Caki2 (cell line): ENCODE results near the gene GCNT3. TPM values are rescaled to one million over a fixed set of nuclear protein-coding genes. Genes with fewer than 3 reads are reported as not detected.

Source experiments
- DNase-seq: peaks from one replicate; pipeline ENCODE4 v3.0.0-alpha.2; 2015; ENCODE audit warnings: low read depth
- in situ Hi-C: cut with HindIII; loops from 2 replicates; pipeline ENCODE4 v1.10.0; 2016; ENCODE audit warnings: low sequenced_read_pairs, low pct_unique_long_range_greater_than_20kb, mixed read lengths
- total RNA-seq: library from RNA; depleted of rRNA; stranded (reverse); fragments of >200 nt; shearing (Covaris generic); gene quantifications from 2 replicates; pipeline ENCODE4 v1.2.3, GENCODE V29; 2014; ENCODE audit warnings: low replicate concordance; rRNA removed

Gene GCNT3, protein sequence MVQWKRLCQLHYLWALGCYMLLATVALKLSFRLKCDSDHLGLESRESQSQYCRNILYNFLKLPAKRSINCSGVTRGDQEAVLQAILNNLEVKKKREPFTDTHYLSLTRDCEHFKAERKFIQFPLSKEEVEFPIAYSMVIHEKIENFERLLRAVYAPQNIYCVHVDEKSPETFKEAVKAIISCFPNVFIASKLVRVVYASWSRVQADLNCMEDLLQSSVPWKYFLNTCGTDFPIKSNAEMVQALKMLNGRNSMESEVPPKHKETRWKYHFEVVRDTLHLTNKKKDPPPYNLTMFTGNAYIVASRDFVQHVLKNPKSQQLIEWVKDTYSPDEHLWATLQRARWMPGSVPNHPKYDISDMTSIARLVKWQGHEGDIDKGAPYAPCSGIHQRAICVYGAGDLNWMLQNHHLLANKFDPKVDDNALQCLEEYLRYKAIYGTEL
- total RNA-seq = 0.64 and 5.9 TPM in 2 replicates

DNA sequence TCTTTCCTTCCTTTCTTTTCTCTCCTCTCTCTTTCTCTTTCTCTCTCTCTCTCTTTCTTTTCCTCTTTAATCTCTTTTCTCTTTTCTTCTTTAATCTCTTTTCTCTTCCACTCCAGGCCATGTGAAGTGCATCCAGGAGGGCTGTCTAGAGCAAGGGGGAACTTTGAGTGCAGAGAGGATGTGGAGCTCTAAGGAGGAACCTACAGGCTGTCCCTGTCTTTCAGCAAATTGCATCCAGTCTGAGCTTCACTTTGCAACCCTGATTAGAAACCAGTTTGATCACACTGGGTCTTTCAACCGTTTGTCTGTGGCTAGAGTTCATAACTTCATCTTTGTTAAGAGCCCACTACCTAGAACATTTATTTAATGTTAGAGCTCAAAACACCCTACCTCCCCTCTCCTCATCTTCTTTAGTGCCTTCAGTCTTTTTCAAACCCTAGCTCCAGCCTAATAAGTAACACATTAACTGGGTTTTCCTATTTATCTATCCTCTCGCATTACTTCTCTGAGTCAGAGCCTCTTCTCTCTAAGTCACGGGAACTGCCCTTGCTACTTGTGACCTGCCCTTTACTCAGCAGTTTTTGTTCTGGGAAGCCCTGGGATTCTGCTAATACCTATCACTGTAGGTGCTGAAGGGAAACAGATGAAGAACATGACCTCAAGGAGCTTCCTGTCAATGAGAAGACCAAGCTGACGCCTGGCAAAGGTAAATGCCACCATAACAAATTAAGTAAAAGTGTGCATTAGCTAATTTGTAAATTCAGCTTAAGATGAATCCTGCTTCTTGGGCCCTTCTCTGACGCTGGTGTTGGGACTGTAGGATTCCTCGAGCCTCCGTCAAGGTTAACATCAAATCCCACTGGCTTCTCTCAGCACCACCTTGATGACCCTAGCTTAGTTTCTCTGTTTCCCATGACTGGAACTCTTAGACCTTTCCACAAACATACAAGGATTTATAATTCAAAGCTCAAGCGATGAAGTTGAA is at the start of gene GCNT3:
GCNT3 (plus strand) TSS at position 508 of the 985 bp plus-strand sequence. CDS start 6,456 bp downstream, outside the sequence.
- in situ Hi-C loops = no loop called here
- peak; percentile 83 for DNase-seq

DNA sequence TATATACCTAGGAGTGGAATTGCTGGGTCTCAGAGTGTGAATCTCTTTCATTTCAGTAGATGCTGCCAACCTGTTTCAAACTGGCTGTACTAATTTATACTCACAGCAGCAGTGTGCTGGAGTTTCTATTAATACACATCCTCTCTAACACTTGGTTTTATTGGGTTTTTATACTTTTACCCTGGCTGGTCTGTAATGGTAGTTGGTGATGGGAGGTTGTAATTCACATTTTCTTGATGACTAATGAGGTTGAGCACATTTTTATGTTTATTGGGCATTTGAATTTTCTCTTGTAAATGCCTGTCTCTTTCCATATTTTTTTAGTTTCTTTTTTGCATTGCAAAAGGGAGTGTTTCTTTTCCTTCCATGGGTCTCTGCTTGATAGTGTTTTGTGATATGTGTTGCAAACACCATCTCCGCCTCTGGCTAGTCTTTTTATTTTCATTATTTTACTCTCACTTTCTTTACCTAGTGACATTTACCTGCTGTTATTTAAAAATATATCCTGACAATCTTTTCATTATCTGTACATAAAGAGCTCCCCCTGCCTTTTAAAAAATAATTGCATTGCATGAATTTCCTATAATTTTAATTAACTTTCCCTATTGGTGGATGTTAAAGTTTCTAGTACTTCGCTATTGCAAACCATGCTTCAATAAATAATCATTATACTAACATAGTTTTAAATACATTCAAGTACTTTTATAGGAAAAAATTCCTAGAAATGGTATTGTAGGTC is 49.0 kb upstream of the GCNT3 start:
- DNase-seq = no peak
- in situ Hi-C loops = no loop called here

DNA sequence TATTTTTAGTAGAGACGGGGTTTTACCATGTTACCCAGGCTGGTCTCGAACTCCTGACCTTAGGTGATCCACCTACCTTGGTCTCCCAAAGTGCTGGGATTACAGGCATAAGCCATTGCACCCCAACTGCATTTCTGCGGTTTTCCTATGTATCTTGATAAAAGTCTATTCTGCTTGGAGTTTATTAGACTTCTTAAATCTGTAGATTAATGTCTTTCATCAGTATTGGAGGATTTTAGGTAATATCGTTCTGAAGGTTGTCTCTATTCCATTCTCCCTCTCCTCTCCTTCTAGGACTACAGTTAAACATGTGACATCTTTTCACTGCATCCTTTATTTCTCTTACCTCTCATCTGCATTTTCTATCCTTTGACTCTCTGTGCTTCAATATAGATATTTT is 46.3 kb upstream of the GCNT3 start:
- DNase-seq = no peak
- in situ Hi-C loops = no loop called here

DNA sequence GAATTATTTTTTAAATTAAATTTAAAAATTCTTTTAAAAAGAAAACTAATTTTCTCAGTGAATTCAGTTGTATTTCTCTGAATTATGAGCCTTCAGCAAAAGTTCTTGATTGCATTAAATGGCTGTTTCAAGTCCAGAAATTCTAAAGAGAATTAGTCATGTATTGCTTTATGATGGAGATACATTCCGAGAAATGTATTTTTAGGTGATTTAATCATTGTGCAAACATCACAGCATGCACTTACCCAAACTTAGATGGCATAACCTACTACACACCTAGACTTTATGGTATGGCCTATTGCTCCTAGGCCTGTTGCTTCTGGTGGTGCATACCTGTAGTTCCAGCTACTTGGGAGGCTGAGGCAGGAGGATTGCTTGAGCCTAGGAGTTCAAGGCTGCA is 44.3 kb upstream of the GCNT3 start:
- in situ Hi-C loops = no loop called here
- DNase-seq = no peak

DNA sequence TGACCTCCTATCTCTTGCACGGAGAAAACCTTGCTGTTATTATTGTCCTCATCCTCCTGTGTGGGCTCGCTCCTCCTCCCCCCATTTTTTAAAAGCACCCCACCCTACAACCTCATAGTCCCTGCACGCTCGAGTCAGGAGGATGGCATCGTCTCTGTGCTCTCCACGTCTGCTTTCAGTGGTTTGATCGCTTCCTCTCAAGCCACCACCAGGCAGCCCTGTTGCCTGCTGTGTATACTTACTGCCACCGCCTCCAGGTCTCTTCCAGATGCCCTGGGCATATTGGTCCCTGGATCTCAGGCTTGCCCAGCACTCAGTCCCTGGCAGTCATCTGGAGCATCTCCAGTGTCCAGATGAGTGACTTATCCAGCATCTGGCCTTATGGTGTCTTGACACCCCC is 42.1 kb upstream of the GCNT3 start:
- in situ Hi-C loops = no loop called here
- no peak for DNase-seq

DNA sequence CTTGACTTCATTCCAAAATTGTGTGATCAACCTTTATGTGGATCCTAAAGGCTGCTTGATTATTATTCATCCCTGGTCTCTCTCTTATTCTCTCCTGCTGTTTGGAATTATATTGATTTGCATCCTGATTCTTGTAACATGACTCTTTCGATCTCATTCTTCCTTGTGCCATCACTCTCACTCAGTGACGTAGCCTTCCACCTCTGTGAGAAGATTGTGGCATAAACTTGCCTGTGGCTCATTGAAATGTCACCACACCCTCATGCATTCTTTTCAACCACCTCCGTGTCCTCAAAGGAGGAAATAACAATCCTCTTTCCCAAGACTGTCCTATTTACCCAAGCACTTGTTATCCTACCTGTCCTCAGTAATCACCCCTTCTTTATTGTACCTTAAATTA is 41.3 kb upstream of the GCNT3 start:
- DNase-seq = peak; percentile 70
- in situ Hi-C loops = no loop called here

DNA sequence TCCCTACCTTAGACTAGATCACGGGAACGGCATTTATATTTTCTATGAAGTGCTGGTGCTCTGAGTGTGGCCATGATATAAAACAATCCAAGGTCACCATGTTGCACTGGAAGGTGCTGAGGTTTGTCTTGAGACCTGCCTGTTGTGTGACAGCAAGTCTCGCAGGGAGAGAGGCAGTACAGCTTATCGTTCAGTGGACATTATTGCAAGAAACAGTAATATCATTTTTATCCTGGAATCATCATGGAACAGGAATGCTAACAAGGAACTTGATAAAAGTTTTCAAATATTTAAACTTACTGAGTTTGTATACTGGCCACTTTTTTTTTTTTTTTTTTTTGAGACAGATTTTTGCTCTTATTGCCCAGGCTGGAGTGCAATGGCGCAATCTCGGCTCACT is 40.0 kb upstream of the GCNT3 start:
- no peak for DNase-seq
- in situ Hi-C loops = no loop called here

DNA sequence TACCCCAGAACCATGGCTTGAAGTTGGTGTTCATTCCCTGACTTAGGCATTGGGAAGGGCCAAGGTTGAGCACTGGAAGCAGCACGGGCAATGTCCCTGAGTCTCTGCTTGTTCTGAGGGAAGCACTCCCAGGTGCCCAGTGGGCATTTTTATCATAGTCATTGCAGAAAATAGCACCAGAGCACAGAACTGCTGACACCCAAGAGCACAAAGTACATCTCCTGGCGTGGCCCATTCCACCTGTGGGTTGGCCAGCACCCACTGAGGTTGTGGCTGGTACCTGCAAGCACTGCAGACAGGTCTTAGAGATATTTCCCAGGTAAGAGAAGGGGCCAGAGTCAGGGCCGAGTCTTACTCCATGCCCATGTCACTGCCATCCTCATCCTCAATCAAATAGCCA is 28.5 kb upstream of the GCNT3 start:
- in situ Hi-C loops = no loop called here

DNA sequence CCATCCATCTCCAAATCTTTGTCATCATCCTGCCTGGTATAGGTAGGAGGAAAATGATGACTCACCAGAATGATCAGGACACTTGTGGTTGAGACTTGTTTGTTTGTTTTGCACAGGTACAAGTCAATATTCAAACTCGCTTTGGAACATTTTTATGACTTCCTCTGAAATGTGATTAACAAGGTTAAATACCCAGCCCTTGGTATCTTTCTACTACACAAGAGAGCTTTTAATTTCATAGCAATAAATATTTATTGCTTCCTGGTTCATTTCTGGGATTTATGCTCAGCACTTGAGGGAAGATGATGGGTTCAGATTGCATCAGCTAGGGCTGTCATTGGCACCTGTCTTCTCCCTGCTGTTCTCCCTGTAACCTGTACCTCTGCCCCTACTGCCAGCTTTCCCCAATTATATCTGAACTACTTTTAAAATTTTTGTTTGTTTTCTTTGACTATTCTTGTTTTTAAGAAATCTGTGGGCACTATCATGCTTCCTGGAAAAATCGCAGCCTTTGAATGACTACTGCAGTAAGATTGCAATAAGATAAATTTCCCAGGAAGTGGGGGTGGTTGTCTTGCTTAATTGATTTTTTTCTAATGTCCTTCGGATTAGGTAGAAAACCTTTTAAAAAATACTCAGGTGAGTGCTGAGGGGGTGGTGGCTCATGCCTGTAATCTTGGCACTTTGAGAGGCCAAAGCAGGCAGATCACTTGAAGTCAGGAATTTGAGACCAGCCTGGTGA is 24.3 kb upstream of the GCNT3 start:
- in situ Hi-C loops = no loop called here
- DNase-seq = peak; percentile 33

More for the DNA sequence above, 28.5 kb upstream of the GCNT3 start:
- DNase-seq = no peak

DNA sequence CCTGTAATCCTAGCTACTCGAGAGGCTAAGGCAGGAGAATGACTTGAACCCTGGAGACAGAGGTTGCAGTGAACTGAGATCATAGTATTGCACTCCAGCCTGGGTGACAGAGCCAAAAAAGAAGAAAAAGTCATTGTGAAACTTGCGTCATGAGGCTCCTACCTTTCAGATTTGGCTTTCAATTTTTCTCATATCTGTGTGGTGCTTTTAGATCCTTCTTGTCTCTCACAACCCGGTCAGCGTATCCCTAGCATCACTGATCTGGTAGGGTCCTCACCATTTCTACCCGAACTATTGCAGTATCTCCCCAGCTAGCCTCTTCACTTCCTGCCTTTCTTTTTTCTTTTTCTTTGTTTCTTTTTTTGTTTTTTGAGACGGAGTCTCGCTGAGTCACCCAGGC is 21.6 kb upstream of the GCNT3 start:
- no peak for DNase-seq

DNA sequence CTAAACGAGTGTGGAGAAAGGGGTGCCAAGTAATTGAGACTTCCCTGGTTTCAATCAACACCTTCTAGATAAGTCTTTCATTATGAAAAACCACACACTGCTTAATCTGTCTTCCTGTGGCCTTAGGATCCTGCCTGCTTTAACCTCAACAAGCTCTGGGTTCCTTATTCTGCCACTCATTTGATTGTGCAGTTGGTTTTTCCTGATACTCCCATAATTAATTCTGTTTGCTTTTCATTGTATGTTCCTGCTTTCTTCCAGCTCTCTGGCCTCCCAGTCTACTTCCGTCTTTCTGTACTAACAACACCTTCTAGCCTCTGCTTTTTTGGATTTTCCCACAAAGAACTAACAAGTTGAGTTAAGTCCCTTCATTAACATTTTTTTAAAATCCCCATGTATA is 20.2 kb upstream of the GCNT3 start:
- in situ Hi-C loops = no loop called here
- DNase-seq = no peak

More for the DNA sequence above, 21.6 kb upstream of the GCNT3 start:
- in situ Hi-C loops = no loop called here

DNA sequence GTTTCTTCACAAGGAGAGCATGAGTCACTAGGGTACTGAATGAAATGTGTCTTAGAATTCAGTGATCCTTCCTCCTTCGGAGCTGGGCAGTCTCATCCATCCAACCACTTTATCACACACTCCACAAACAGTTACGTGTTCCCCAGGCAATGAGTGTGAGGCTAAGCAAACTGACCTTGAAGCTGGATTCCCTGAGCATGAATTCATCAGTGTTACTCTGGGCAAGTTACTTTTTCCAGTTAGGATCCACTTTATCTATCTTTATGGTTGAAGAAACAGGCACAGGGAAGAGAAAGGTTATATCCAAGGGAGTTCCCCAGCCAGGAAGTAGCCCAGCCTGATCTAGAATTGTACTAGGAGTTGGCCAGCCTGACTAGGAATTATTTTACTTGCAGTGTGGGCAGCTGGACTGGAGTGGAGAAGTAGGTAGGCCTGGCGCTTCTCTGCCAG is 17.1 kb upstream of the GCNT3 start:
- DNase-seq = peak; percentile 98
- in situ Hi-C loops = no loop called here

DNA sequence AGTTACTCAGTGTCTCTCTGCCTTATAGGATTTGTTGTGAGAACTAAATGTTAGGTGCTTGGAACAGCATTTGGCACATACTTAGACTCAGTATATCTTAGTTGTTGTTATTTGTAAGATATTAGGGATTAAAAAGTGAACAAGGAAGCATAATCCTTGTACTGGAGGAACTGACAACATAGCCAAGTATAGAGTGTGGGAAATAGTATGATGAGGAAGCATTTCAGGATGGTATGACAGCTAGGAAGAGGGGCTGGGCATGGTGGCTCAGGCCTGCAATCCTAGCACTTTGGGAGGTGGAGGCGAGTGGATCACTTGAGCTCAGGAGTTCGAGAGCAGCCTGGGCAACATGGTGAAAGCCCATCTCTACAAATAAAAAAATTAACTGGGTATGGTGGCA is 16.6 kb upstream of the GCNT3 start:
- in situ Hi-C loops = no loop called here
- no peak for DNase-seq

DNA sequence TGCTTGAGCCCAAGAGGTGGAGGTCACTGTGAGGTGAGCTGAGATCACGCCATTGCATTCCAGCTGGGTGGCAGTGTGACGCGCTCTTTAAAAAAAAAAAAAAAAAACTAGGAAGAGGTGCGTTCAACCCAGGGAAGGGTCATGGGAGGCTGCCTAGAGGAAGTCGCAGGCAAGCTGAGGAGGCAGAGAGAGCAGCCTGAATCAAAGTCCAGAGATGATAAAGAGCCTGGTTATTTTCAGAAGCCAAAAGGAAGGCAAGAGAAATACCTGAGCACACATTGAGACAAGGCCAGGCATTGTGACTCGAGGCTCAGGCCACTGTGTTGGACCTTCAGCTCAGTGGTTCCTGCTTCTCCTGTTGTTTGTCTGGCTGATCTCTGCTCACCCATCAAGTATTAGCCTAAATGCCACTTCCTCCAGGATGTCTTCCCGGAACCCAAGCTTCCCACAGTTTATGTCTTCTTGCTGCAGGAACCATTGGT is 16.1 kb upstream of the GCNT3 start:
- in situ Hi-C loops = no loop called here
- peak; percentile 86 for DNase-seq

DNA sequence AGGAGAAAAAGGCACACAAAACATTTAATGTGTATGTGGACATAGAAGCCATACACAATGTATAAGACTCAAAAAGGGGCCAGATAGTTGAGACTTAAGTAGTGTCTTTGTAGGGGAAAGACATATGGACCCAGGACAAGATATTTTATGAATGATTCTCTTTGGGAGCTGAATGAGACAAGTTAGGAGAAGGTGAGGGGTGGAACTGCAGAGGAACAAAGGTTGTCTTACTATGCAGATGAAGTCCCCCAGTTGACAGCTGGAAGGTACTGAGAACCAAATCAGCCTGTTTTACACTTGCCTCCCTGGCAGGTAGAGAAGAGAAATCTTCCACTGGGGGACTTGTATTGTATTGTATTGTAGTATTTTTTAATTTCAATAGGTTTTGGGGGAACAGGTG is 14.9 kb upstream of the GCNT3 start:
- in situ Hi-C loops = no loop called here
- no peak for DNase-seq

DNA sequence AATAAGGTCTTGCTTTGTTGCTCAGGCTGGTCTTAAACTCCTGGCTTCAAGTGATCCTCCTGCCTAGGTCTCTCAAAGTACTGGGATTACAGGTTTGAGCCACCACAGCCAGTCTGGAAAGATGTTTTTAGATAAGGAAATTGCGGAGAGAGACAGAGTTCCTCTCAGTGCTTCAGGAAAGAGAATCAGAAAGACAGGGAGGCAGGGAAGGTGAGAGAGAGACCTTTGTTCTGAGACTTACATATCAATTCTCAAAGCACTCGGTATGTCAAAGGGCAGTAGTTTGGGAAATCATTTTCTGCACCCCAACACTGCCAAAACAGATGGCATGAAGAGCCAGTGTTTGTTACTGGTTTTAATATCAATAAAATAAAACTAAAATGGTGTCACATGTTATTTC is 13.1 kb upstream of the GCNT3 start:
- no peak for DNase-seq
- in situ Hi-C loops = no loop called here

DNA sequence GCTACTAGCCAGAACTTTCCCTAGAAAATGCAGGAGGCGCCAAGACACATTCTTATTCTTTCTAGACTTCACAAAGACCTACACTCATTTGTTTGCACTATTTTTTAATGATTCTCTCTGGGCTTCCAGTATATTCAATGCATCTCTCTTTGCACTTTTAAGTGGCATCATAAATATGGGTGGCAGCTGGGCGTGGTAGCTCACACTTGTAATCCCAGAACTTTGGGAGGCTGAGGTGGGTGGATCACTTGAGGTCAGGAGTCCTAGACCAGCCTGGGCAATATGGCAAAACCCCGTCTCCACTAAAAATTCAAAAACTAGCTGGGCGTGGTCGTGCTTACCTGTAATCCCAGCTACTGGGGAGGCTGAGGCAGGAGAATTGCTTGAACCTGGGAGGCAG is 5.6 kb upstream of the GCNT3 start:
- in situ Hi-C loops = no loop called here
- no peak for DNase-seq
